ENCODE data around the gene FCN1.
"Not testable (repeated sequence)": the region's sequence is repeated elsewhere in the genome, so short reads cannot be mapped to it uniquely, and the experiment has no call there.

Gene FCN1

DNA sequence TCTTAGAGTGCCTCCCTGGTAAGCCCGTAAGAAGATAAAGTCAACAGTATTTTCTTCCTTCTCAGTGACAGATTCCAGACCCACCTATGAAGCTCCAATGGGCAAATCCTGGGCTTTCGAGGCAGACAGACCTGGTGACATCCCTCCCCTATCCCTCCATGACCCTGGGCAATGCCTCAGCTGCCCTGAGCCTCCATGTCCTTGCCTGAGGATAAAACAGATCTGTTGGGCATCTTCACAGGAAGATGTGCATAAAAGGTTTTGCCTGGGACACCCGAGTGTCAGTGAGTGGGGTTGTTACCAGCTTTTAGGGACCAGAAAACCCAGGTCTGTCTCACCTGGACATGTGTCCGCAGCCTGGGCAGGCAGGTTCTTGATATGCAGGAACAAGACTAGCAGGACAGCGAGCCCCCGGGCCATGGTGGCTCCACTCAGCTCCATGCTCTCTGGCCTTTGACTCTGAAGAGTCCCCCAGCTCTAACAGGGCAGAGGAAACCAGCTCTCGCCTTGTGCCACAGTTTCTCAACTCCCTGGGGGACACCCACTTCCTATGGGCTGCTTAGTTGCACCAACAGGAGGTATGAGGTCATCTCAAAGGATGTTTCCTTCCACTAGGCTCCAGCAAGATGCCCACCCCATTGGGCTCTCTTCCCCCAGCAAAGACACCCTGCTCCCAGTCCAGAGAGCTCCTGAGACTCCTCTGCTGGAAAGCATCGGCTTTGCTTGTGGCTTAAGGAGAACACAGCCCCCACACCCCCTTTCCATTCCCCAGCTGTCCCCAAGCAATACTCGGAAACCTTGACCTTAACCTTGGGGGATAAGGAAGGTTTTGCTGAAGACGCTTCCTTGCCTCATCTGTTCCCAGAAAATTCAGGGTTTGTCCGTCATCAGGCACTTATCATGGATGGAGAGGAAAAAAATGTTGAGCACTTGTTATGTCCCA, at the start of gene FCN1:
Gene FCN1, minus strand, starts transcription at position 482 of the 943 bp plus-strand sequence. Its CDS starts 41 bp downstream, at position 441.
- FAIRE-seq, result no peak

DNA sequence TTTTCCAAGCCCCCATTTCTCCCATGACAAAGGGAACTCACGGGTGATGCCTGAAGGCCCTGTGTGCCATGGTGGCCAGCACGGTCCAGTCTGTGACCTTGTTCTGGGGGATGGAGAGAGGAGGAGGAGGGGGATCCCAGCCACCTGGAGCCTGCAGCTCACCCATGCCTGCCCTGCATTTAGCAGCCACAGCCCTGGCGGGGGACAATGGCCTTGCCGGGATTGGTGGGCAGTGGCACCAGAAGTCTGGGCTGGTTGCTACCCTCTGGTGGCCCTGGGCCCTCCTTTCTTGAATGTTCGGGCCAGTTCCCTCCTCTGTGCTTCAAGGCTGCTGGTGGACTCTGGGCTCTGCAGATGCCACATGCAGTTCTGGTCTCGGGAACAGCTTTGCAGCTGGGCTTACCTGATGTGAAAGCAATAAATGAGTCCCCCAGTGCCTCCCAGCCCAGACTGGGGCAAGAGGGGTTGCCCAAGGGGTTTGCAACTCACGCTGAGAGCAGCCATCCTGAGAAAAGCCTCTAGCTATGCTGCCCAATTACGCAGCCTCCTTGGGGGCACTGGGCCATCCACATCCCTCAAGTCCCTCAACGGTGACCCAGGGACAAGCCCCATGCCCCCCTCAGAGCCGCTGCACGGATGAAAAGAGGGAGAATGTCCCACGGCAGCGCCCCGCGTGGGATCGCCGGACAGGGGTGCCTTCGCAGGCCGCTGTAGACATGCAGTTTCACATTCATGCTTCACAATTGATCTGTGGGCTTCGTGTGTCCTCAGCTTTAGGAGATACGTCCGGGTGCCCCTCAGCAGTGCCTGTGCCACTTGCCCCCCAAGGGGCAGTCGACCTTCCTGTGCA, 49.2 kb upstream of the FCN1 start:
- no peak for FAIRE-seq

- no peak for FAIRE-seq
Observed at GRCh38 chr9:134966270-134966669, 48.6 kb upstream of the FCN1 start.

- no peak for FAIRE-seq
Observed at GRCh38 chr9:134965851-134966250, 48.1 kb upstream of the FCN1 start.

GRCh38 chr9:134965411-134965810, 47.7 kb upstream of the FCN1 start:
- FAIRE-seq, result no peak

GRCh38 chr9:134964271-134965055, 46.8 kb upstream of the FCN1 start:
- FAIRE-seq, result no peak

DNA sequence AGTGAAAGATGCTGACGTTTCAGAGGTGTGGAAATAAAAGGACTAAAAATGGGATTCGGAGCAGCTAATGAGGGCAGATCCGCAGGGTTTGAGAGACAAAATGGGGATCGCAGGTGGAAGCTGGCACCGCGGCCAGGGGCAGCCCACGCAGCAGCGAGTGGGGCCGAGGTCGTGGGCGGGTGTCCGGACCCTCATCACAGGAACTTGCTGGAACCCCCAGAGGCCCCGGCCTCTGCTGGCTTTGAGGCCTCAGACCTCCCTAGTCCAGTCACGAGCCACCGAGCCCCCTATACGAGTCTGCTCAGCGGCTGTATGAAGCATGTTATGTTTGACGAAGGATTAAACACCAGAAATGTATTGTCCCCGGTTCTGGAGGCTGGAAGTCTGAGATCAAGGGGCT, 45.8 kb upstream of the FCN1 start:
- no peak for FAIRE-seq

- no peak for FAIRE-seq
Observed at GRCh38 chr9:134962973-134963364, 45.3 kb upstream of the FCN1 start.

GRCh38 chr9:134962065-134962972, 44.6 kb upstream of the FCN1 start:
- no peak for FAIRE-seq

DNA sequence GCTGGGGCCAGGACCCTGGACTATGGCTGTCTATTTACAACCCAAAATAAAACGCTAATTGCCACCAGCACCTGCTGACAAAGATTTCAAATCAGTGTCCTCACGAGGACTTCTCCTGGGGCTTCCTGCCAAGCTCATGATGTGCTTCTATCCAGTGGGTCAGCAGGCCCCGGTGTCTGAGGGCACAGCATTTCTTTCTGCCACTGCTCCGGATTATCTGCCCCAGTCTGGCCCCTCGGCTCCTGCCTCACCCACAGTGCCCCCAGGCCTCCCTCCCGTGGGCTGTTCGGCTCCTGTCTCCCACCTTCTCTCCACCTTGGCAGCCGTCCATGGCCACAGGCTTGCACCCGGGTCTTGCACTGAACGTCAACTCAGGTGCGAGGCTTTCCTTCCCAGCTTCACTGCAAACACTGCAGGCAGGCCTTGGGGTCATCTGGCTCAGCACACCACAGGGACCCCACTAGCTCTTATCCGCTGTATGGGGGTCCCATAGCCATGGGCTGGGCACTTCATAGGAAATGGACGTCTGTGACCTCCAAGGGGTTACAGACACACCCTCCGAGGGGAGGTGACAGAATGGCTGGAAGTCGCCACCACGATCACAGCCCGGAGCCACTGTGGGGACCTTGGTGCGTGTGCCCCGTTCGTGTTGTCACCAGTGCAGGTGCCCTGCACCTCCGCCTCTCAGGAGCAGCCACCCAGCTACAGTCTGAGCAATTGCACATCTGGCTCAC, 43.8 kb upstream of the FCN1 start:
- no peak for FAIRE-seq

DNA sequence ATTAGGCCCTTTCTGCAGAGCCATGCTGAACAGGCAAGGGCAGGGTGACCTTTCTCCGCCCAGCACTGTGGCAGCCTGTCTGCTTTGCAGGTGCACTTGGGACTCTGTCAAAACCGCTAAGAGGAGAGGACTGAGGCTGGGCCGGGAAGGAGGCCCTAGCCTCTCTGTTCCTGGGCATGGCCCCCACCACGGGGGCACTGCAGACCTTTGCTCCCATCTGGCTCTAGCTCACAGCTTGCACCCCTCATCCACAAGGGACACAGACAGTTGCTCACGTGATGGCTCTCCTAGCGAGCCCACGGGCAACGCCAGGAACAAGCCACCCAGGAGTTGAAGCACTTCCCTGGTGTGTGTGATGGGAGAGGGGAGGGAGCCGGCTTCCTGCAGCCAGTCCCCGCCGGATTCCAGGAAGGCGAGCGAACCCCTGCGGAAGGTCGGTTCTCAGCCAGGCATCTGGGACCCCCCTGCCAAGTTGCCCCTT, 43.0 kb upstream of the FCN1 start:
- no peak for FAIRE-seq

GRCh38 chr9:134959971-134960310, 42.2 kb upstream of the FCN1 start:
- no peak for FAIRE-seq

DNA sequence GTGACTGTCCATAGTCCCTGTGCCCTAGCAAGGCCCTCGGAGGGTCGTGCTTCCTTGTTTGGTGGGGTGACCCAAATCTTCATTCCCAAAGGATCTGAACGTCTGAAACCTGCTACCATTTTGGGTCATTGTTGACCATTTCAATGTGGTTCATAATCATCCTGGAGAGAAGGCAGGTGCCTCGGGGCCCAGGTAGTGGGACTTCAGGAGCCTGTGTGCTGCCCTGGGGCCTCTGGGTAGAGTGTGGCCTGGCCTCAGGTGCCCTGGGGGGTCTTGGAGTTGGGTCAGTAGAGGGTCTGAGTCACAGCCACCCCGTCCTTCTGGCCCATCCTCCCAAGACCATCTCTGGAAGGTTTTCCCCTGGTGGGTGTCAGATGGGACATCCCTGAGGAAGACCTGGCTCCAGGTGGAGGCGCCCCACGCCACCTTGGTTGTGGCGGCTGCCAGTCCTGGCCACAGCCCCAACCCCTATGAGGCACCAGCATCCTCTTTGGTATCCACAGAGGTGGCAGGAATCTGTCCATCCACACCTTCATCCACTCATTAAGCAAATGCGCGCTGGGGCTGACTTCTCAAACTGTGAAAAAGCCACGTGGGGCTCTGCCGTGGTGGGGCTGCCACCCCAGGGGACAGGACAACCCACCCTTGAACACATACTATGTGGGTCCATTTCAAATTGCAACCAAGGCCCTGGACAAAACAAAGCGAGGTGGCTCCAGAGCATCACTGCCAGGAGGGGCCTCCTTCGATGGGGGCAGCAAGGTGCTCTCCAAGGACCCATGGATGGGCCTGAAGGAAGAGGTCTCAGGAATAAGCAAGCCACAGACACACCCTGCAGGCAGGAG, 41.6 kb upstream of the FCN1 start:
- FAIRE-seq, result no peak

GRCh38 chr9:134957945-134958227, 40.2 kb upstream of the FCN1 start:
- FAIRE-seq, result no peak

- FAIRE-seq, result no peak
Observed at GRCh38 chr9:134957165-134957944, 39.6 kb upstream of the FCN1 start.

DNA sequence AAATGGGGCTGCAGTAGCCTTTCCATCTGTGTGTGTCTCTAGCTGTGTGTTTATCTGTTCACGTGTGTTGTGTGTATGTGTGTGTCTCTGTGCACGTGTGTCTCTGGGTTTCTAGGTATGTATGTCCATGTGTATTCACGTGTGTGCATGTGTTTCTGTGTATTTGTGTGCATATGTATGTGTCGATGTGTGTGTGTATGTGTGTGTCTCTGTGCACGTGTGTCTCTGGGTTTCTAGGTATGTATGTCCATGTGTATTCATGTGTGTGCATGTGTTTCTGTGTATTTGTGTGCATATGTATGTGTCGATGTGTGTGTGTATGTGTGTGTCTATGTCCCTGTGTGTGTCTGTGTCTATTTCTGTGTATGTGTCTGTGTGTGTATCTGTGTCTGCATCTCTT, 38.7 kb upstream of the FCN1 start:
- FAIRE-seq, result not testable (repeated sequence)

DNA sequence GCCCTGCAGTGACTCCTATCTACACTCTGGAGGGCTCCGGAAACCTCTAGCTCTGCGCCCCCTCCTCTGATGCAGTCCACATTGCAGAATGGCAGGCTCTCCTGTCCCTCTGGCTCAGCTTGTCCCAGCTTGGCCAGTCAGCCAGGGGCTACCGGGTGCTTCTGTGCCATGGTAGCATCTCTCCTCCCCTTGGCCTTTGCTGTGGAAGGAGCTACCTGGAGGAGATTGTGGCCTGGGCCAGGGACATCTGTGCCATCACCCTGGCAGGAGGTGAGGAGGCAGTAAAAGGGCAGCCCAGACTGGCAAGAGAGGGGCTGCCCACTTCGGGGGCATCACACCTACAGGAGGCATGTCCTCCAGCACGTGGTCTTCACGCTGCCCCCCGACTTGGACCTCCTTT, 38.1 kb upstream of the FCN1 start:
- no peak for FAIRE-seq

GRCh38 chr9:134955156-134955555, 37.4 kb upstream of the FCN1 start:
- FAIRE-seq, result no peak

DNA sequence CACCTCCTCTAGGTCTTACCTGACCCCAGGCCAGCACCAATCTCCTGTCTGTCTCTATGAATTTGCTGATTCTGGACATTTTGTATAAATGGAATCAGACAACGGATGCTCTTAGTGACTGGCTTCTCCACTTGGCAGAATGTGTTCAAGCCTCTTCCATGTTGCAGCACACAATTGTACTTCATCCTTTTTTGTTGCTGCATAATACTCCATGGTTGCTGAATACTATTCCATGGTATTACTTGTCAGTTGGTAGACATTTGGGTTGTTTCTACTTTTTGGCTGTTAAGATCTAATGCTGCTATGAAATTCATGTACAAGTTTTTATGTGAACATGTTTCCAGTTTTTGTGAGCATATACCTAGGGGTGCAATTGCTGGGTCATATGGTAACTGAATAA, 34.3 kb upstream of the FCN1 start:
- no peak for FAIRE-seq

Data from endometrium (tissue), 2 donors.